NCI-H1092 treated with DMSO at 0.1 percent for 48 hours (cell line): Measurements from ENCODE around the gene ABLIM2.

Source experiments
- DNase-seq: peaks from one replicate; lab custom pipeline; 2025; lab: John Stamatoyannopoulos, UW

ABLIM2 gene

GRCh38 chr4:8103421-8104390 lies 54.9 kb downstream of the ABLIM2 start:
- DNase-seq: no peak

- DNase-seq: no peak
Measured at GRCh38 chr4:8102831-8103230, 55.8 kb downstream of the ABLIM2 start.

GRCh38 chr4:8102076-8102355 lies 56.6 kb downstream of the ABLIM2 start:
- DNase-seq: no peak

GRCh38 chr4:8101213-8102075 lies 57.2 kb downstream of the ABLIM2 start:
- DNase-seq: no peak

GRCh38 chr4:8099981-8100464 lies 58.6 kb downstream of the ABLIM2 start:
- no peak for DNase-seq

- DNase-seq: no peak
Measured at GRCh38 chr4:8098506-8098905, 60.1 kb downstream of the ABLIM2 start.

- DNase-seq: no peak
Measured at GRCh38 chr4:8097721-8098345, 60.8 kb downstream of the ABLIM2 start.

- DNase-seq: no peak
Measured at GRCh38 chr4:8097141-8097541, 61.5 kb downstream of the ABLIM2 start.

GRCh38 chr4:8096690-8097061 lies 61.9 kb downstream of the ABLIM2 start:
- DNase-seq: no peak

- no peak for DNase-seq
Measured at GRCh38 chr4:8095956-8096689, 62.5 kb downstream of the ABLIM2 start.

GRCh38 chr4:8093587-8094274 lies 64.9 kb downstream of the ABLIM2 start:
- DNase-seq: no peak

GRCh38 chr4:8092282-8092681 lies 66.3 kb downstream of the ABLIM2 start:
- no peak for DNase-seq

- no peak for DNase-seq
Measured at GRCh38 chr4:8090744-8091301, 67.8 kb downstream of the ABLIM2 start.

GRCh38 chr4:8090312-8090711 lies 68.3 kb downstream of the ABLIM2 start:
- DNase-seq: no peak

GRCh38 chr4:8089862-8090261 lies 68.8 kb downstream of the ABLIM2 start:
- no peak for DNase-seq

GRCh38 chr4:8088966-8089491 lies 69.6 kb downstream of the ABLIM2 start:
- DNase-seq: no peak

GRCh38 chr4:8087921-8088495 lies 70.6 kb downstream of the ABLIM2 start:
- no peak for DNase-seq

- DNase-seq: no peak
Measured at GRCh38 chr4:8086783-8087445, 71.7 kb downstream of the ABLIM2 start.

- DNase-seq: no peak
Measured at GRCh38 chr4:8085491-8086117, 73.0 kb downstream of the ABLIM2 start.
